ENCODE results near the gene AP2A2. TPM values are rescaled to one million over a fixed set of nuclear protein-coding genes. Genes with fewer than 3 reads are reported as not detected.

Gene AP2A2
- total RNA-seq, 2 experiments from 2014 or later: 24.9 to 43.0 TPM

DNA sequence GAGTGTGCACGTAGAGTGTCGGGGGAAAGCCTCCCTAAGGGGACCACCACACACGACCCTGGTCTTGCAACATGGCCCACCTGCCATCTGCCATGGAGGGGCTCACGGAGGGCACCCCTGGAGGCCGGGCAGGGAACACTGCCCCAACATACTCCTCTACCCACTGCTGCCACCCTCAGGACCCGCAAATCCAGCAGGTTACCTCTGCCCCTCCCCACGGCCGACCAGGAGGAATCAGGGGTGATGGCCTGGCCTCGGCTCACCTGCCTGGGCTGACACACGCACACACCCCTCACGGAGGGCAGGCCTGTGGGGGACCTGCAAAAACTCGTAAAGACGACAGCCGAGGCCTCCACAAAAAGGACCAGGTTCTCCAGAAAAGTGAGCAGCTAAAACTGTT lies 45.2 kb upstream of the AP2A2 start:
- Histone ChIP-seq H3K9me3 (ENCODE audit: low read length) (no peaks in the 10 kb centered on the region), H3K4me1 (ENCODE audit: insufficient read depth, low read length, poor library complexity, severe bottlenecking) (no peaks in the 10 kb centered on the region), H3K27ac (ENCODE audit: low read depth, low read length, poor library complexity, severe bottlenecking) (no peak overlapping the region), H3K79me2 (ENCODE audit: insufficient read depth, low read depth, low read length) (no peaks in the 10 kb centered on the region), H3K4me2 (ENCODE audit: low read length) (no peak overlapping the region), H3K36me3 (ENCODE audit: insufficient read depth, low read length) (peaks cover 43% of the 10 kb centered on the region), H4K20me1 (ENCODE audit: insufficient read depth, low read length) (no peaks in the 10 kb centered on the region), H3K9me2 (ENCODE audit: insufficient read depth, low read length) (no peaks in the 10 kb centered on the region), H2AFZ (ENCODE audit: low read length) (no peak overlapping the region), H3K4me3 (ENCODE audit: low read depth, low read length, poor library complexity, severe bottlenecking) (no peak overlapping the region)
- BruUV-seq (replicated peaks): no TSS peak
- no peak for DNase-seq (ENCODE audit: low spot score)
- intact Hi-C loops (cut with micrococcal nuclease; ENCODE audit: unreplicated experiment): no loop called here
- ChIA-PET CTCF (ENCODE audit: unreplicated experiment) (no interaction called here), POLR2A (no interaction called here)
- TF ChIP-seq EZH2phosphoT487 (IDR thresholded peaks at IDR 0.05; ENCODE audit: borderline replicate concordance, low read depth, low read length): no peak
- TF ChIP-seq, protein P1, sequence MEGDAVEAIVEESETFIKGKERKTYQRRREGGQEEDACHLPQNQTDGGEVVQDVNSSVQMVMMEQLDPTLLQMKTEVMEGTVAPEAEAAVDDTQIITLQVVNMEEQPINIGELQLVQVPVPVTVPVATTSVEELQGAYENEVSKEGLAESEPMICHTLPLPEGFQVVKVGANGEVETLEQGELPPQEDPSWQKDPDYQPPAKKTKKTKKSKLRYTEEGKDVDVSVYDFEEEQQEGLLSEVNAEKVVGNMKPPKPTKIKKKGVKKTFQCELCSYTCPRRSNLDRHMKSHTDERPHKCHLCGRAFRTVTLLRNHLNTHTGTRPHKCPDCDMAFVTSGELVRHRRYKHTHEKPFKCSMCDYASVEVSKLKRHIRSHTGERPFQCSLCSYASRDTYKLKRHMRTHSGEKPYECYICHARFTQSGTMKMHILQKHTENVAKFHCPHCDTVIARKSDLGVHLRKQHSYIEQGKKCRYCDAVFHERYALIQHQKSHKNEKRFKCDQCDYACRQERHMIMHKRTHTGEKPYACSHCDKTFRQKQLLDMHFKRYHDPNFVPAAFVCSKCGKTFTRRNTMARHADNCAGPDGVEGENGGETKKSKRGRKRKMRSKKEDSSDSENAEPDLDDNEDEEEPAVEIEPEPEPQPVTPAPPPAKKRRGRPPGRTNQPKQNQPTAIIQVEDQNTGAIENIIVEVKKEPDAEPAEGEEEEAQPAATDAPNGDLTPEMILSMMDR (conservative IDR thresholded peaks at IDR 0.05; ENCODE audit: low read length): no peak

DNA sequence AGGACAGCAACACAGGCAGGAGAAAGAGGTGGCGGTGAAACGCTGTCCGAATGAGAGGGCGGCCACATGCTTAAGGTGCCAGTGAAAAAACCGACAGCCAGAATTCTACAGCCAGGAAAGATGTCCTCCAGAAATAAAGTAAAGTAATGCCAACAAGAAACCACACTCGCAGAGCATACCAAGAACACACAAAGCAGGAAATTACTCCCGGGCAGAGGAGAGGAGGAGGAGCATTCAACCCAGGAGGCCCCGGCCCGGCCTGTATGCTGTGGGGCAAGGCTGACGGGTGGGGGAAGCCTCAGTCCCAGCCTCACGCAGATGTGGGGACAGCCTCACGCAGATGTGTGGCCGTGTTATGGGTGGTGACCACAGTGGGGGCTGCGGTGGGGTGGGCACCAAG lies 43.1 kb upstream of the AP2A2 start:
- Histone ChIP-seq H3K36me3 (ENCODE audit: insufficient read depth, low read length) (peaks cover 58% of the 10 kb centered on the region), H3K4me1 (ENCODE audit: insufficient read depth, low read length, poor library complexity, severe bottlenecking) (no peaks in the 10 kb centered on the region), H3K4me3 (ENCODE audit: low read depth, low read length, poor library complexity, severe bottlenecking) (no peak overlapping the region), H3K4me2 (ENCODE audit: low read length) (no peak overlapping the region), H3K27ac (ENCODE audit: low read depth, low read length, poor library complexity, severe bottlenecking) (no peak overlapping the region), H3K79me2 (ENCODE audit: insufficient read depth, low read depth, low read length) (no peaks in the 10 kb centered on the region), H3K9me2 (ENCODE audit: insufficient read depth, low read length) (no peaks in the 10 kb centered on the region), H4K20me1 (ENCODE audit: insufficient read depth, low read length) (no peaks in the 10 kb centered on the region), H3K9me3 (ENCODE audit: low read length) (no peaks in the 10 kb centered on the region), H2AFZ (ENCODE audit: low read length) (no peak overlapping the region)
- TF ChIP-seq, protein P1 (conservative IDR thresholded peaks at IDR 0.05; ENCODE audit: low read length): no peak
- no peak for TF ChIP-seq EZH2phosphoT487 (IDR thresholded peaks at IDR 0.05; ENCODE audit: borderline replicate concordance, low read depth, low read length)
- CTCF ChIA-PET (ENCODE audit: unreplicated experiment): no interaction called here
- DNase-seq (ENCODE audit: low spot score): no peak
- intact Hi-C loops (cut with micrococcal nuclease; ENCODE audit: unreplicated experiment): no loop called here
- POLR2A ChIA-PET: no interaction called here
- no TSS peak for BruUV-seq (replicated peaks)

DNA sequence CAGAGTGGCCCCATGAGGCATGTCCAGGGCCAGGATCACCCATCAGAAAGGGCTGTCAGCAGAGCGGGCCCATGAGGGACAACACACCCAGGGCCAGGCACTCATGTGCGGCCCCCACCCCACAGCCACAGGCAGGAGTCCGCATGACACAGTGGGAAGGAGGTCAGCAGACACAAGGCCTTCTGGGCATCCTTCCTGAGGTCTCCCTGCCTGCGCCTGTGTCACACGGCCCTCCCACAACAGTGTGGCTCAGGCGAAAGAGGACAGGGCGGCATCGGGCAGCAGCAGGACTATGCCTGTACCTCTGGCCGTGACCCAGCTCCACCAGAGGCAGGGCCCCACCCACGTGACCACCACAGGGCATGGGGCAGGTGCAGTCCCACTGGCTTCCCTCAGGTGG lies 42.1 kb upstream of the AP2A2 start:
- Histone ChIP-seq H3K27ac (ENCODE audit: low read depth, low read length, poor library complexity, severe bottlenecking) (no peak overlapping the region), H4K20me1 (ENCODE audit: insufficient read depth, low read length) (no peaks in the 10 kb centered on the region), H3K36me3 (ENCODE audit: insufficient read depth, low read length) (peaks cover 60% of the 10 kb centered on the region), H3K4me2 (ENCODE audit: low read length) (no peak overlapping the region), H3K4me1 (ENCODE audit: insufficient read depth, low read length, poor library complexity, severe bottlenecking) (no peaks in the 10 kb centered on the region), H3K4me3 (ENCODE audit: low read depth, low read length, poor library complexity, severe bottlenecking) (no peak overlapping the region), H3K9me3 (ENCODE audit: low read length) (no peaks in the 10 kb centered on the region), H3K9me2 (ENCODE audit: insufficient read depth, low read length) (no peaks in the 10 kb centered on the region), H3K79me2 (ENCODE audit: insufficient read depth, low read depth, low read length) (no peaks in the 10 kb centered on the region), H2AFZ (ENCODE audit: low read length) (no peak overlapping the region)
- DNase-seq (ENCODE audit: low spot score): no peak
- ChIA-PET CTCF (ENCODE audit: unreplicated experiment) (no interaction called here), POLR2A (no interaction called here)
- no TSS peak for BruUV-seq (replicated peaks)
- intact Hi-C loops (cut with micrococcal nuclease; ENCODE audit: unreplicated experiment): no loop called here
- TF ChIP-seq, protein P1 (conservative IDR thresholded peaks at IDR 0.05; ENCODE audit: low read length): no peak

Data from OCI-LY7 (cell line).